Esophagus muscularis mucosa (tissue), 4 donors: Measurements from ENCODE around the gene ELFN2. TPM values are rescaled to one million over a fixed set of nuclear protein-coding genes. Genes with fewer than 3 reads are reported as not detected.

Experiments
- DNase-seq: peaks from one replicate; pipeline ENCODE4 v3.0.0-alpha.2; 2017; ENCODE audit errors: extremely low spot score
- H3K27ac ChIP-seq, 4 donors: fragments of 200-600 bp; sonication (generic); replicated peaks in 1 of 4; 1 replicate in 3 of 4; 2 replicates in 1 of 4; pipeline ENCODE4 v1.5.1; 2016 to 2019; ENCODE audit warnings: mild to moderate bottlenecking in 1 of 4
- H3K27me3 ChIP-seq, 4 donors: fragments of 200-600 bp; sonication (generic); one replicate each; pipeline versions ENCODE4 v1.5.1 to v1.6.0; 2016 to 2019
- H3K36me3 ChIP-seq, 4 donors: fragments of 200-600 bp; sonication (generic); one replicate each; pipeline ENCODE4 v1.5.1; 2016 to 2019
- H3K4me1 ChIP-seq, 4 donors: fragments of 200-600 bp; sonication (generic); one replicate each; pipeline ENCODE4 v1.5.1; 2016 to 2019
- H3K4me3 ChIP-seq, 4 donors: fragments of 200-600 bp; sonication (generic); 1 replicate in 2 of 4; 2 replicates in 2 of 4; pipeline ENCODE4 v1.5.1; 2016 to 2019; ENCODE audit warnings: mild to moderate bottlenecking in 4 of 4, moderate library complexity in 1 of 4
- H3K9me3 ChIP-seq, 4 donors: fragments of 200-600 bp; sonication (generic); 1 replicate in 3 of 4; 2 replicates in 1 of 4; pipeline ENCODE4 v1.5.1; 2016 to 2019
- CTCF ChIP-seq, 3 experiments: fragments of 200-600 bp in 2 of 3; fragments of 450-650 bp in 1 of 3; sonication (generic) in 2 of 3; IDR thresholded peaks; one replicate each; pipeline ENCODE4 v1.5.1; 2017 to 2019; ENCODE audit warnings: antibody characterized with exemption in 3 of 3, mild to moderate bottlenecking in 2 of 3, moderate library complexity in 1 of 3
- EP300 ChIP-seq: sonication (generic); formaldehyde crosslinking; IDR thresholded peaks from one replicate; pipeline ENCODE4 v1.6.1; 2017; ENCODE audit warnings: antibody characterized with exemption
- POLR2A ChIP-seq: fragments of 450-650 bp; IDR thresholded peaks from one replicate; pipeline ENCODE4 v1.6.1; 2017; ENCODE audit warnings: antibody characterized with exemption, moderate library complexity, mild to moderate bottlenecking, low read depth
- POLR2AphosphoS5 ChIP-seq, 2 donors: sonication (generic); formaldehyde crosslinking; IDR thresholded peaks; one replicate each; pipeline ENCODE4 v1.6.1; 2017; ENCODE audit warnings: antibody characterized with exemption in 2 of 2
- WGBS: methylation state at CpG from one replicate; pipeline ENCODE4 v1.1.5; 2018; 5-methylcytosine and 5-hydroxymethylcytosine counted together
- intact Hi-C: fragments of 100-400 bp; cut with DNase I; formaldehyde crosslinking; loops from one replicate; pipeline ENCODE4 v1.15.1; 2023
- total RNA-seq, 4 donors: library from RNA; depleted of rRNA; stranded (reverse); fragments of >200 nt; gene quantifications; one replicate each; pipeline versions ENCODE4 v1.1.0 to v1.2.1, GENCODE V29; 2016

ELFN2 gene
- total RNA-seq, 4 donors from 2014 or later = 0.17 TPM; not detected in 2

DNA sequence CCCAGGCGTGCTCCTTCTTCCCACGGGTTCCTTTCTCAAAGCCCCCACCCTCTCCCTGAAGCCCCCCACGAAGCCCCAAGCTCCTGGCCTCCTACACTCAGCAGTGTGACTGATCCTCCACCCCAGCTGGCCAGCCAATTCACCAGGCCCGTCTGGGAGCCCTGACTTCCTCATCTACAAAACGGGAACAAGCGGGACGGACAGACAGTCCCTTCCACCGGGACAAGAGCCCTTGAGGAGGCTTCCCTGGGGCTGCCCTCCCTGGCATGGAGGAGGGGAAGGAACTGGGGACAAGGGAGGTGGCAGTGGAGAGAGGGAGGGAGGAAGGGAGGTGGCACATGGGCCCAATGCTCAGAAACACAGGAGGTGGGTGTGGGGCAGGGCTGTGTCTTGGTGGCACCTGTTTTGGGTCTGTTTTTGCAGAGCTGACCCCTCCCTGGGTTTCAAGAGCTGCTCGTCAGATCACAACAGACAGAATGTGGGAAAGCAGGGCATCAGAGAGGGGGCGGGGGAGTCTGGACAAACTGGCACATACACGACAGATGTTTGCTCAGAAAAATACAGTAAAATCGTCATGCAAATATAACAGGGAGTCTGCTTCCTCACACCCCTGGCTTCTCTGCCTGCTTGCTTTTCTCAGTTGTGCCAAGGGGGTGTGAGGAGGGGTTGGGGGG lies 56.8 kb downstream of the ELFN2 start:
- DNase-seq = no peak
- TF ChIP-seq POLR2A = no peak
- 78% methylated on average over 11 of the region's 12 CpGs for WGBS
- Histone ChIP-seq H3K36me3 (no peaks in the 10 kb centered on the region), H3K9me3 (no peaks in the 10 kb centered on the region), H3K27ac (no peak overlapping the region), H3K4me1 (no peaks in the 10 kb centered on the region), H3K4me3 (no peak overlapping the region), H3K27me3 (peaks cover 0 to 54% (median 0%) of the 10 kb centered on the region in 4 donors)
- intact Hi-C loops = no loop called here

- H3K4me1 ChIP-seq = no peaks in the 10 kb centered on the region
- H3K4me3 ChIP-seq = no peak overlapping the region
- intact Hi-C loops = no loop called here
- DNase-seq = no peak
- 100% methylated on average over 5 of the region's 10 CpGs for WGBS
- H3K36me3 ChIP-seq = no peaks in the 10 kb centered on the region
- H3K27ac ChIP-seq = no peak overlapping the region
- H3K9me3 ChIP-seq = no peaks in the 10 kb centered on the region
- no peak for TF ChIP-seq CTCF (IDR thresholded peaks at IDR 0.05)
- TF ChIP-seq POLR2AphosphoS5 (IDR thresholded peaks at IDR 0.05) = no peak
- TF ChIP-seq POLR2A = no peak
- no peak for TF ChIP-seq EP300
- H3K27me3 ChIP-seq = peaks cover 0 to 45% (median 0%) of the 10 kb centered on the region in 4 donors
These were observed 57.8 kb downstream of the ELFN2 start for GRCh38 chr22:37369483-37369882.

DNA sequence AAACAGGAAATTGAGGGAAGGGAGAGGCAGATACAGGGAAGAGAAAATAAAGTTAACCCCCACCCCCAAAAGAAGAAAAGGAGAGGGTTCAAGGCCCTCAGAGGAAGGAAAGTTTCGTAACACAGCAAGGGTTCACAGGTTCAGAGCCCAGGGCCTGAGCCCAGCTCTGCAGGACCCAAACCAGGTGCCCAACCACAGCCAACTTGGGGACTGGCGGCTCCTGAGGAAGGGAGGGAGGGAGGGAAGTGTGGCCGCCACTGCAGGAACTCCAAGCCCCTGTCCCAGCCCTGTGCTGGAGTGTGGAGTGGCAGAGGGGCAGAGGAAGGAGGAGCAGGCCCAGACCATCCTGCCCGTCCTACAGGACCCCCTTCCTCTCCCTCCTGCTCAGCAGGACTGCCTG lies 59.2 kb downstream of the ELFN2 start:
- DNase-seq = no peak

GRCh38 chr22:37366601-37367000 lies 60.7 kb downstream of the ELFN2 start:
- Histone ChIP-seq H3K4me1 (no peaks in the 10 kb centered on the region), H3K36me3 (no peaks in the 10 kb centered on the region), H3K4me3 (no peak overlapping the region), H3K9me3 (no peaks in the 10 kb centered on the region), H3K27me3 (peaks cover 0 to 17% (median 0%) of the 10 kb centered on the region in 4 donors), H3K27ac (no peak overlapping the region)
- no peak for DNase-seq
- 94% methylated on average over 7 of the region's 8 CpGs for whole genome bisulfite sequencing
- TF ChIP-seq POLR2A (no peak), EP300 (no peak), POLR2AphosphoS5 (IDR thresholded peaks at IDR 0.05) (no peak), CTCF (IDR thresholded peaks at IDR 0.05) (no peak)
- intact Hi-C loops = no loop called here

More for the DNA sequence above, 59.2 kb downstream of the ELFN2 start:
- Histone ChIP-seq H3K27me3 (peaks cover 0 to 32% (median 0%) of the 10 kb centered on the region in 4 donors), H3K36me3 (no peaks in the 10 kb centered on the region), H3K9me3 (no peaks in the 10 kb centered on the region), H3K4me1 (no peaks in the 10 kb centered on the region), H3K4me3 (no peak overlapping the region), H3K27ac (no peak overlapping the region)
- 89% methylated on average over 4 of the region's 4 CpGs for WGBS
- intact Hi-C loops = no loop called here
- TF ChIP-seq CTCF (IDR thresholded peaks at IDR 0.05) (no peak), POLR2AphosphoS5 (IDR thresholded peaks at IDR 0.05) (no peak), EP300 (no peak), POLR2A (no peak)

GRCh38 chr22:37365950-37366349 lies 61.3 kb downstream of the ELFN2 start:
- 83% methylated on average over 10 of the region's 10 CpGs for WGBS
- intact Hi-C loops = no loop called here
- no peak overlapping the region for H3K27ac ChIP-seq
- TF ChIP-seq POLR2AphosphoS5 (IDR thresholded peaks at IDR 0.05) = no peak
- TF ChIP-seq EP300 = no peak
- TF ChIP-seq CTCF (IDR thresholded peaks at IDR 0.05) = no peak
- no peak for TF ChIP-seq POLR2A
- no peaks in the 10 kb centered on the region for H3K9me3 ChIP-seq
- no peaks in the 10 kb centered on the region for H3K4me1 ChIP-seq
- peaks cover 0 to 11% (median 0%) of the 10 kb centered on the region in 4 donors for H3K27me3 ChIP-seq
- no peak overlapping the region for H3K4me3 ChIP-seq
- DNase-seq = no peak
- H3K36me3 ChIP-seq = no peaks in the 10 kb centered on the region
